GM19328 (cell line): ENCODE data around the gene CA5A.
"Not testable (repeated sequence)": the region's sequence is repeated elsewhere in the genome, so short reads cannot be mapped to it uniquely, and the experiment has no call there.

Source experiments
- ATAC-seq: cut with Tn5 transposase; IDR thresholded peaks from one replicate; pipeline ENCODE4 v1.9.1; 2021; ENCODE audit warnings: mild to moderate bottlenecking, moderate library complexity; ENCODE audit not compliant: unreplicated experiment

The CA5A gene

DNA sequence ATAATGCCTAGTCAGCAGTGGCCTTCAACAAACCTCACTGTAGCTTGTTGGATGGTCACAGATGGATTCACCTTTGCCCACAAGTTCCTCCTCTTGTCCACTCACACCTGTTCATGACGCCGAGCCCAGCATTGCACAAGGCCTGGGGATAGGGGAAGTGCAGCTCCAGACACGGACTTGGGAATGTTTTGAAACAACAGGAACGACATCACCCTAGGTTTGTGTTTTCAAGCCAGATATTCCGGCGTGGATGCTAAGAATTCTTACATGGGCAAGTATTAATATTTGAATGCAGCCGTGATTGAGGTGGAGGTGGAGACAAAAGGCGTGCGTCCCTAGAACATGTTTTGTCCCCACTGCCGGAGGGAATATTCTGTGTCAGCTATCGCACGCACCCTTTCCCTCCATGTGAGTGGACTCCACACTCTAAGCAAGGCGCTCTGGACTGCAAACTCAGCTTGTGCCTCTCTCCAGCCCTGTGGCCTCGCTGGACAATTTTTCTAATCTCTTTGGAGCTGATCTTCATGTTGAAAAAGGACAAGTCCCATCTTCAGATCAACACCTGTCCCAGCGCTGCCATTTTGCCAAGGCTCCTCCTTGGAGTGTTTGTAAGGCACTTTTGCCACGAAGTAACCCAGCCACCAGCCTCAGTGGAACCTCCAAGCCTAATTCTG, 12.9 kb upstream of the CA5A start:
- ATAC-seq: no peak

DNA sequence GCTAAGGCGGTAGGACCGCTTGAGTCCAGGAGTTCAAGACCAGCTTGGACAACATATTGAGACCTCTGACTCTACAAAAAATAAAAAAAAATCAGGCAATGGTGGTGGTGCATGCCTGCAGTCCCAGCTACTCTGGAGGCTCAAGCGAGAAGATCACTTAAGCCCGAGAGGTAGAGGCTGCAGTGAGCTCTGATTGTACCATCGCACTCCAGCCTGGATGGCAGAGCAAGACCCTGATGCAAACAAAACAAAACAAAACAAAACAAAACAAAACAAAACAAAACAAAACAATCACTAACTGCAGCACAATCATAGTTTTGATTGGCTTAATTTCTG, 12.4 kb upstream of the CA5A start:
- ATAC-seq: no peak

DNA sequence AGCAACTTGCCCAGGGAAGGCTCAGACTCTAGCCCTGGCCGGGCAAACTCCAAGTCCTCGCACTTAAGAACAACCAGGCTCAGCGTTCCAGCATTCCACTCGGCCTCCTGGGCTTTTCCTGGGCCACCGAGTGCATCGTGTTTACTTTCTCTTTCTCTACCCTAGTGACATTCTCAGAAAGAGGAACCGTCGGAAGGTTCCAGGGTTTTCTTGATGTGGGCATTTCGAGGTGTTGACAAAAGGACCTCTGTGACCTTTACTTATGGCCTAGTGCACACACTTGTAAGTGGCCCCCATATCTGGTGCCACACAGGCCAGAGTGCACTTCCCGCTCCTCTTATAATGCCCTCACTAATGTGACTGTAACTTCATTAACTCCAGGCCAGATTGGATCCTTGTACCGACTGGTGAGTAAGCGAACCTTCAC, 11.8 kb upstream of the CA5A start:
- ATAC-seq: no peak

DNA sequence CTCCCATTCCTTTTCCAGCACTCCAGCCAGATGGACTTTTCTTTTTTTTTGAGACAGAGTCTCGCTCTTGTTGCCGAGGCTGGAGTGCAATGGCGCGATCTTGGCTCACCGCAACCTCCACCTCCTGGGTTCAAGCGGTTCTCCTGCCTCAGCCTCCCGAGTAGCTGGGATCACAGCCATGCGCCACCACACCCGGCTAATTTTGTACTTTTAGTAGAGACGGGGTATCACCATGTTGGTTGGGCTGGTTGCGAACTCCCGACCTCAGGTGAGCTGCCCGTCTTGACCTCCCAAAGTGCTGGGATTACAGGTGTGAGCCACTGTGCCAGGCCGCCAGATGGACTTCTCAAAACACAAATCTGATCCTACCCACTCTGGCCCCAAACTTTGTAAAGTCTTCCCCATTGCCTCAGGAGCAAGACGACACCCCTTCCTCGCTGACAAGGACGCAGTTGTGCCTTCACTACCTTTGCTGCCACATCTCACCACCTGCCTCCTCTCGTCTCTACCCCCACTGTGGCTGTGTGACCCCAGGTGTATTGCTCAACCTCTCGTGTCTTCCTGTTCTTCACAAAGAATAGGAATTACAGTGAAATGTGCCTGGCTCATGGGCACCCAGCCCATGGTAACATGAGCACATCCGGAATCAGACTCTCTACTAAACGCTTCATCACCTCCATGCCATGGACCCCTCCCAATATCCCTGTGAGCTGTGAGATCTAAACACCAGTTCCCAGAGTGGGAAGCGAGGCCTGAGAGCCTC, 11.2 kb upstream of the CA5A start:
- ATAC-seq: no peak

DNA sequence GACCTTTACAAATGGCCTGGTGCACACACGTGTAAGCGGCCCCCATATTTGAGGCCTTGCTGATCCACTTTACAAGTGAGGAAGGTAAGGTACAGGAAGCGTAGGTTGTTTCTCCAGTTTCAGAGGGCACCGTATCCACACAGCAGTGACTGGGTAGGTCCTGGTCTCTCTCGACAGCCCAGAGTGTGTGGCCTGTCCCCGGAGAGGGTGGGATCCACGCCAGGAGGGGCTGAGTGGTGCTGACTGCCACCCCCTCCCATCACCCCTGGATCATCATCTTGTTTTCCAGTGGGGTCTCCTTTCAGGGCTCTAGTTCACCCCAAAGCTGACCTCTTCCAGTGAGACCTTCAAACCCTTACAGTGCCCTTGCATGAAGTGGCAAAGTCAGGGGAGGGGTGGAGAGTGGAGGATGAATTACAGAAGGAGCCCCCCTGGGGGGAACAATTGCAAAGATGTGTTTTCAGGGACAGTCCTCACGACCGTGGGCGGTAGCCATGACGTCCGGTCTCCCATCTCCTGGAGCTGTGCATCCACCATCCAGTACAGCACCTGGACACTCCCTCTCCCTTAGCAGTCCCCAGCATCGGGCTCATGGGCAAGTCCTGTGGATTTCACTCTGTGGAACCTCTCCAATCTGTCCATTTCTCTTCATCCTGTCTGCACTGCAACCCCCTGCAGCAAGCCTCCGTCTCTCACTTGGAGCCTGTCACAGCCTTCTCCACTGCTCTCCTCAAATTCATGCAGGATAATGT, 10.4 kb upstream of the CA5A start:
- no peak for ATAC-seq

DNA sequence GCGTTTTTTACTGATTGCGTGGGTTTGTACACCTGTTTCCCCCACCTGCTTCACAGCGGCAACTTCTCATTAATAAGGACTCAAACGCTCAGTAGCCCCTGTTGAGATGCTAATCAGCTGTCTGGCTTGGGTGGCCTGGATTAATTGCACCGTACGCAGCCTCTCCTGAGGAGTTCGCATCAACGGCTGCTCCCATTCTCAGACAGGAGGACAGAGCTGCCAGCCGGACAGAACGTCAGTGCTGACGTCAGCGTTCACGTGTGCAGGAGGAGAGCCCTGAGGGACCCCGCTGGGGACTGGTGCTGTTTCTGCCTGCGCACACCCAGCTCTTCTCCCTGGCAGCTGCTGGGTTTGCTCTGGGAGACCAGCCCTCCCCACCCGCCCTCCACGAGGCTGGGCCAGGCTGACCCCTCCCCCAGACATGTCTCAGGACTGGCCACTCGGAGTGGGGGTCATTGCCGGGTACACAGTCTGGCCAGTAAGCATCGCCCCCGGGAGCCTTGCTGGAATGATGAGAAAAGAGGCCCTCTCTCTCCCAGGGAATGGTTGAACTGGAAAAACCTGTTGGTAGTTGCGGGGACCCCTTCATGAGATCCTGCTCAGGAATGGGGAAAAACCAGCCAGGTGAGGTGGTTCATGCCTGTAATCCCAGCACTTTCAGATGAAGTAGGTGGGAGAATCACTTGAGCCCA, 9.2 kb upstream of the CA5A start:
- no peak for ATAC-seq

DNA sequence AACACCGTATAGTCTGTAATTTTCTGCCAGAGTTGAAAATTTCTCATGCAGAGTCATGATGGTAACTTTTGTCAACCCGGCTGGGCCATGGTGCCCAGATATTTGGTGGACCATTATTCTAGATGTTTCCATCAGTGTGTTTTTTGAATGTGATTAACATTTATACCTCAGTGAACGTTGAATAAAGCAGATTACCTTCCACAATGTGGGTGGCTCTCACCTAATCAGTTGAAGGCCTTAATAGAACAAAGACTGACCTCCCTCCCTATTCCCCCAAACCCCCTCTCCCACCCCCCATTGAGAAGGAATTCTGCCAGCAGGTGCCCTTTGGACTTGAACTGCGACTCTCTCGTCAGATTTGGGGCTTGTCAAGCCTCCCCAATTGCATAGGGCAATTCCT, 6.4 kb upstream of the CA5A start:
- ATAC-seq: no peak

DNA sequence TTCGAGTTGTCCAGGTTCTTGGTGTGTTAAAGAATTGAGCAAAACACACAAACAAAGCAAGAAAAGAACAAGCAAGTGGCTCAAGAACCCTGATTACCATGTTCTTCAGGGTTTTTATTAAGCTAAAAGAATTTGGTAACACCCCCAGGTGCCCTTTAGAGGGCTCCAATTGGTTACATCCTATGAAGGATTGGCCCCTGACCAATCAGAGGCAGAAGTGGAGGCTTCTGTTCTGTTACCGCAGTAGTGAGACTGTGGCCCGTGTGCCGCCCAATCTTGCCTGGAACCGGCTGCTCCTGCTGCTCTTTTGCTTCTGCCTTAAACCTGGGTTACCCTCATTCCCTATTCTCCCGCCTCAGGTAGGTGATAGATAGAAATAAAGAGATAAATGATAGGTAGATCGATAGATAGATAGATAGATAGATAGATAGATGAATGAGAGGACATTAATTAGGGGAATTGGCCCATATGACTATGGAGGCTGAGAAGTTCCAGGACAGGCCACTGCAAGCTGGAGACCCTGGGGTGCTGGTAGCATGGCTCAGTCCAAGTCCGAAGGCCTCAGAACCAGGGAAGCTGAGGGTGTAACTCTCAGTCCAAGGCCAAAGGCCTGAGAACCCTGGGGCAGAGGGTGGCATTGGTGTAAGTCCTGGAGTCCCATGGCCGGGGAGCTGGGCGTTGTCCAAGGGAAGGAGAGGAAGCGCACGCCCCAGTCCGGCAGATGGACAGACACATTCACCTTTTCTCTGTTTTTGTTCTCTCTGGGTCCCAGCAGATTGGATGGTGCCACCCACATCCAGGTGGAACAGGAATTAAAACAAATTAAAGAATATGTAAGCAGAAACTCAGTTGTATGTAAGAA, 3.5 kb upstream of the CA5A start:
- ATAC-seq: no peak

DNA sequence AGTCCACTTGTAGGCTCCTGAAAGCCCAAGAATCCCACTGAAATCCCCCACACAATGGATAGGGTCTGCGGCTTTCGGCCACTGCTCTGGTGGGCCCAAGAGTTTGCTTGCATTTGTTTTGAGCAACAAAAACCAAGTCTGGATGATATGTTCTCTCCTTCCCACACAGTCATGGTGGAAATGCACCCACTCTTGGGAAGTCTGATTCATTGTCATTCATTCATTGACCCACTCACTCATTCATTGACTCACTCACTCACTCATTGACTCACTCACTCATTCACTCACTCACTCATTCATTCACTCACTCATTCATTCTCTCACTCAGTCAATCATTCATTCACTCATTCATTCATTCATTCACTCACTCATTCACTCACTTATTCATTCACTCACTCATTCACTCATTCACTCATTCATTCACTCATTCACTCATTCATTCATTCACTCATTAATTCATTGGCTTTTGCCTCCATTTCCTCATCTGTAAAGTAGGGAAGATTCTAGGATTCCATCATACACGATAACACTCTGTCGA, 2.2 kb upstream of the CA5A start:
- no peak for ATAC-seq

DNA sequence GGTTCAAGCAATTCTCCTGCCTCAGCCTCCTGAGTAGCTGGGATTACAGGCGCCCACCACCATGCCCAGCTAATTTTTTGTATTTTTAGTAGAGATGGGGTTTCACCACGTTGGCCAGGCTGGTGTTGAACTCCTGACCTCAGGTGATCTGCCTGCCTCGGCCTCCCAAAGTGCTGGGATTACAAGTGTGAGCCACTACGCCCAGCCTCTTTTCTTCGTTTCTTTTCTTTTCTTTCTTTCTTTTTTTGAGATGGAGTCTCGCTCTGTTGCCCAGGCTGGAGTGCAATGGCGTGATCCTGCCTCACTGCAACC, 858 bp upstream of the CA5A start:
- ATAC-seq: not testable (repeated sequence)

DNA sequence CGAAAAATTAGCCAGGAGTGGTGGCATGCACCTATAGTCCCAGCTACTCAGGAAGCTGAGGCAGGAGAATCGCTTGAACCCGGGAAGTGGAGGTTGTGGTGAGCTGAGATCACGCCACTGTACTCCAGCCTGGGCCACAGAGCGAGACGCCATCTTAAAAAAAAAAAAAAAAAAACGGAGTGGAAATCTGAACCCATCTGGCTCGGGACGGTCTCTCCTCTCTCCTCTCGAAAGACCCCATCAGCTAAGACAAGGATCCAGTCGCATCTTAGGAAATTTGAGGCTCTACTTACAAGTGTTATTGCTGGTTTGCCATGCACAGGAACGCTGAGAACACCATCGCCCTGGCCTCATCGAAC, 334 bp downstream of the CA5A start:
- not testable (repeated sequence) for ATAC-seq

DNA sequence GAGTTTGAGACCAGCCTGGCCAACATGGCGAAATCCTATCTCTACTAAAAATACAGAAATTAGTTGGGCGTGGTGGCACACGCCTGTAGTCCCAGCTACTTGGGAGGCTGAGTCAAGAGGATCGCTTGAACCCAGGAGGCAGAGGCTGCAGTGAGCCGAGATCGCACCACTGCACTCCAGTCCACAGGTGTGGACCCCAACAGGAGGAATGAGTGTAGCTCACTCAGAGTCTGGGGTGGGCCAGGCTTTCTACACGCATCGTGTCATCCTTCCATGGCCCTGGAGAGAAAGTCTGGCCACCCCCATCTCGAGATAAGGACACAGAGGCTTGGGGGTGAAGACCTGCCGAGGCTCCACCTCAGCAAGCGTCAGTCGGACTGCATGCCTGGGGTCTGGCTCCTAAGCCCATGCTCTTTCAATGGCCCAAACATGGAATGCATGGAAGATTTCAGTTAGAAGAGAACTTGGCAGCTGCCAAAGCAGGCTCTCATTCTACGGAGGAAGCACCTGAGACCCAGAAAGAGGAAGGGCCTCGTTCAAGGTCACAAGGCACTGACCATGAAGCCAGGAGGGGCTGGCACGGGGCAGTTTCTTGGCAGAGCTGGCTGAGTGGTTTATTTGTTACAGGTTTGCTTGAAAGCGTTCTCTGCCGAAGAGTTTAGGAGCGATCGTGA, 1.4 kb downstream of the CA5A start:
- not testable (repeated sequence) for ATAC-seq

DNA sequence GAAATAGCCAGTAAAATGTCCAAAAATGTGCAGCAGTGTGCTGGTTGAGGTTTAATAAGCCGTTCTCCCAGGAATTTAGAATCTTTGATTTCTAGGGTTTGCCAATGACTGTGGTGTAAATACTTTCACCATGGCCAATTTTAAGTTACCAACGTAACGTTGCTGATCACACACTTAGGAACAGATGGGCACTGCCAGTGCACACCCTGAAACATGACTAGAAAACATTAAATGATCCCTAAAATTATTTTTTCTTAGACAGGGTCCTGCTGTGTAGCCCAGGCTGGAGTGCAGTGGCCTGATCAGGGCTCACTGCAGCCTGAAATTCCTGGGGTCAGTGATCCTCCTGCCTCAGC, 3.2 kb downstream of the CA5A start:
- no peak for ATAC-seq

DNA sequence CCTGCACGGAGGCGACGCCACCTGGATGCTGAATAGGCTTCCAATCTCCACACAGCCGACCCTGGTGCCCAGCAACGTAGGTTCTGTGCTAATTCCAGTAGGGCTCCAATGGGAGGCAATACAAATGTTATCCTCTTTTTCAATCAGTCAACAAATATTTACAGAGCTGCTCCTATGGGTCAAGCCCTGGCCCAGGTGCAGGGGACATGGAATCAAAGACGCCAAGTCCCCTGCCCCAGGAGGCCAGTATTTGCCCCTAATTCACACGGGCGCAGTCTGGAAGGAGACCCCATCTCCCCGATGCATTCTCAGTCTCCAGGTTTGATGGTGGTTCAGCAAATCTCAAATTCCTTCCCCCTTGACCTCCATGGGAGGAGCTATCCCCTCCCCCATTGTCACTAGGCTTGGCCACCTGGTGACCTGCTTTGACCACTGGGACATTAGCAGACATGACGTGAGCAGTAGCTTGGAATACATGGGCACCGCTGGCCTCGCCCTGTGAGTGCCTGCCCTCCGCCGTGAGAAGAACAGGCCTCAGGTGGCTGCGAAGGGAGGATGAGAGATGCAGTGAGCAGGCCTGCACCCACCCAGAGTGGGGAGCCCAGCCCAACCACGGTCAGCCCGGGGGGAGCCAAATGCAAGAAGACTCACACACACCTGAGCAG, 3.7 kb downstream of the CA5A start:
- ATAC-seq: not testable (repeated sequence)

DNA sequence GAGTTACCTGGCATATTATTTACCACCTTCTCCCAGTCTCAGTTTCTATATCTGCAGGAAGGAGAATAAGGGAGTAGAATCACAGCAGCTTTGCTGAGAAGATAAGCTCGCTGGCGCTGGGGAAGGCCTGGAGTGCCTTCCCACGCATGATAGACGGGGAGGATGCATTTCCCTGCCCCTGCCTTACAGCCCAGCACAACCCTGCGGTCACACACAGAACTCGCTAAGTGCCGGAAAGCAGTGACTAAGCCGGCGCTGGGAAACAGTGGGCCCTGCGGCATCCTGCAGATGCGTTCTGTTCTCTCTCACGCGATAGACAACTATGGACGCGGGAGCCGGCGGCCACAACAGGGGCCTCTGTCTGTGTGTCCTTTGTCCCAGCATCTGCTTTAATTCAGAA, 4.8 kb downstream of the CA5A start:
- no peak for ATAC-seq

DNA sequence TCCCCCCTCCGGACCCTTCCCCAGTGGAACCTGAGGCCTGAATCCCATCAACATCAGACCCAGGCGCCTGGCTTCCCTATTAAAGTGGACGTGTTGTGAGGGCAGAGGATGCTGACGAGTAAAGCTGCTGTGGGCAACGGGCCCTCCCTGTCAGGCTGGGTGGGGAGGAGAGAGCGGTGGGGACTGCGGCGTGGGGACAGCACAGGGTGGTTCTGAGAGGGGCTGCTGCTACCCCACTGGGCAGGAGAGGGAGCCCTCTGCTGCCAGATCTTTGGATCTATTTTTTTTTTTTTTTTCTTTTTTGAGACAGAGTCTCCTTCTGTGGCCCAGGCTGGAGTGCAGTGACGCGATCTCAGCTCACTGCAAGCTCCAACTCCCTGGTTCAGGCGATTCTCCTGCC, 5.9 kb downstream of the CA5A start:
- ATAC-seq: no peak

DNA sequence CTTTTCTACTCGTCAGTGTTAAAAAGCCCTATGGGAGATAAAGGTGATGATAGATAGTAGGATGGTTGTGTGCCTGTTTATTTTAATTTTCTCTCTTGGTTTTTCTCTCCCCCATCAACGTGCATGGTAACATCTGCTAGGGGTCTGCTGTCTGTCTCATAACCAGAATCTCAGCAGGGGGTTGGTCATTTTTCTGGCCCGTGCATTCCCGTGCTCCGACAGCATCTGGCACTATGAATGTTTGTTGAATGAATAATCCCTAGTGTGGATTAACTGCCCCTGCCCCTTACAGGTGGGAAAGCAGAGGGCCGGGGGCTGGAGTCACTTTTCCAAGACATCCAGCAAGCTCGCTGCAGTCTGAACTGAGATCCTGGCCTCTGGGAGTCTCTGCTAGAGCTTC, 6.3 kb downstream of the CA5A start:
- ATAC-seq: no peak

DNA sequence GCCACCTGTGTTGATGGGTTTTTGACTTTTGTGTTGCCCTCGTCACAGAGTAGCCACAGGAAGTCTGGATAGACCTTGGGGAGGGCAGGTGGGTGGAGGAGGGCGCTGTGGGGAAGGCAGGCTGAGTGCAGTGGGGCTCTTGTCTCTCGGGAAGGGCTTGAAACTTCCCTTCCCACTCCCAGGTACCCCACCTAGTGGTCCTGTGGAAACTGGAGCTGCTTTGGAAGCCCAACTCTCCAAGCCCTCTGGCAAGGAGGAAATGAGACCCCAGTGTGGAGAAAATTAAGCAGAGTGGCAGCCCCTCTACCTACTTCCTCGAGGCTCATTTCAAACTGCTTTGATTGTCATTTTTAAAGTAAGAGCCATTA, 9.2 kb downstream of the CA5A start:
- ATAC-seq: no peak
